ENCODE results near the gene RIMKLB.
"Not testable (repeated sequence)": the region's sequence is repeated elsewhere in the genome, so short reads cannot be mapped to it uniquely, and the experiment has no call there.

- not testable (repeated sequence) for TF ChIP-seq CTCF, POLR2A (IDR thresholded peaks at IDR 0.05)
These were observed 68.3 kb downstream of the RIMKLB start for GRCh38 chr12:8766121-8766520.
